GM12801 (cell line): ENCODE data around the gene KRTAP5-6.

Experiments
- TF ChIP-seq, protein P1 (sequence below): IDR thresholded peaks from one replicate; pipeline ENCODE4 v1.5.1; 2011; ENCODE audit warnings: control low read depth; ENCODE audit not compliant: insufficient read length; ENCODE audit errors: extremely low read depth

The KRTAP5-6 gene

DNA sequence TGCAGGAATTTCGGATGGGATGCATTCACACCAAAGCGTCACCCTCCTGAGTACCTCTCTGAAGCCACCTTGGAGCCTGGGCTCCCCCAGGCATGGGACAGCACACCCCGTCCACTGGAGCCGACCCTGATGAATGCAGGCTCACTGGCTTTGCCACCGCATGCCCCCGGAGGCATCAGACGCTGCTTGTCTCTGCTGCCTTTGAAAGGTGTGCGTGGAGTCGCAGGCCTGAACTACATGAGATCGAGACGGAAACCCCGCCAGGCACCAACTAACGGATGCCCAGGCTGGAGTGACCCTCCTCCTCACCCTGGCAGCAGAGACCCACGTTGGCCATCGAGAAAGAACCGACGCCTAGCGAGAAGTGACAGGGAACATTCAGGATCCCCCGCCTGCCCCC is 45.0 kb upstream of the KRTAP5-6 start:
- TF ChIP-seq, protein P1, sequence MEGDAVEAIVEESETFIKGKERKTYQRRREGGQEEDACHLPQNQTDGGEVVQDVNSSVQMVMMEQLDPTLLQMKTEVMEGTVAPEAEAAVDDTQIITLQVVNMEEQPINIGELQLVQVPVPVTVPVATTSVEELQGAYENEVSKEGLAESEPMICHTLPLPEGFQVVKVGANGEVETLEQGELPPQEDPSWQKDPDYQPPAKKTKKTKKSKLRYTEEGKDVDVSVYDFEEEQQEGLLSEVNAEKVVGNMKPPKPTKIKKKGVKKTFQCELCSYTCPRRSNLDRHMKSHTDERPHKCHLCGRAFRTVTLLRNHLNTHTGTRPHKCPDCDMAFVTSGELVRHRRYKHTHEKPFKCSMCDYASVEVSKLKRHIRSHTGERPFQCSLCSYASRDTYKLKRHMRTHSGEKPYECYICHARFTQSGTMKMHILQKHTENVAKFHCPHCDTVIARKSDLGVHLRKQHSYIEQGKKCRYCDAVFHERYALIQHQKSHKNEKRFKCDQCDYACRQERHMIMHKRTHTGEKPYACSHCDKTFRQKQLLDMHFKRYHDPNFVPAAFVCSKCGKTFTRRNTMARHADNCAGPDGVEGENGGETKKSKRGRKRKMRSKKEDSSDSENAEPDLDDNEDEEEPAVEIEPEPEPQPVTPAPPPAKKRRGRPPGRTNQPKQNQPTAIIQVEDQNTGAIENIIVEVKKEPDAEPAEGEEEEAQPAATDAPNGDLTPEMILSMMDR: no peak

DNA sequence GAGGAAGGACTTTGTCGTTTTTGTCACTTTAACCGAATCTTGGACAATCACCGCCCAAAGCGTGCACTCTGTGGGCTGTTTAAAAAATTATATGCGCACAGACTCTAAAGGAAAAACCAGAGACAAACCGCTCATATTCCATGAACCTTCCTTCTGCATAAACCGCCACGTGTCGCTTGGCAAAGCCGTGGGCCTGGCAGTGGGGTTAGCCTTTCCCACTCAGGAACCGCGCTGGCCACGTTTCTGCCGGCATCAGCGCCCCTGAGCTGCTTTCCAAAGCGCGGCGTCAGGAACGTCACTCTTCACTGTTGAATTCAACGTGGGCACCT is 44.6 kb upstream of the KRTAP5-6 start:
- TF ChIP-seq, protein P1: no peak

DNA sequence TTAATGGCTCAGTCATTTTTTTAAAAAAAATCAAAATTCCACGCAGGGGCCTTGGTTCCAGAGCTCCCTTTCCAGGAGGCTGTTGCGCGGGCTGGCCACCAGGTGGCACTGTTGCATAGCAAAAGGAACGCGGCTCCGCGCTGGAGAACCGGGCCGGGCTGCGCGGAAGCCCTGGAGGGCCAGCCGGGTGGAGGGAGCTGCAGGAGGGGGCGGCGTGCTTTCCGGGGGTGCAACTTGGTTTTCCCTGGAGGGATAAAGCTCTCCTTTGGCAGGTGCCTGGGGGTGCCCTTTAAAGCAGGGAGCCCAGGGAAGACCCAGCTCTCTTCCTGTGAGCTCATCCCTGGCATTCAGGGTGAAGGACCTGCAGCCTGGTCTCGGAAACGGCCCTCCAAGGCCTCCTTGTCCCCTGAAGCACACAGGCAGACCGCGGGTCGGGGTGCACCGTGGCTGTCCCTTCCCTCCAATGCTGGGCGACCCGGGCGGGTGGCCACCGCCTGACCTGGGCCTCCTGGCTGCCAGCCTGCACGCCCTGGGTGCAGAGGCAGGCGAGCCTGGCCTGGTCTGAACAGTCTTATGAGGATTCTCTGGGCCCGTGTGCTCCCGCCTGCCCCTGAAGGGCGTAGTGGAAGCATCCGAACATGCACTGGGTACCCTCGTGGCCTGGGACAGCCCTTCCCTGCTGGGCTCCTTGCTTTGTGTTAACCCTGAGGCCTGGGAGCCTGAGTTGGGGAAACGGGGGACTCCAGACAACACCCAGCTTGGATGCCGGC is 44.0 kb upstream of the KRTAP5-6 start:
- TF ChIP-seq, protein P1: no peak

DNA sequence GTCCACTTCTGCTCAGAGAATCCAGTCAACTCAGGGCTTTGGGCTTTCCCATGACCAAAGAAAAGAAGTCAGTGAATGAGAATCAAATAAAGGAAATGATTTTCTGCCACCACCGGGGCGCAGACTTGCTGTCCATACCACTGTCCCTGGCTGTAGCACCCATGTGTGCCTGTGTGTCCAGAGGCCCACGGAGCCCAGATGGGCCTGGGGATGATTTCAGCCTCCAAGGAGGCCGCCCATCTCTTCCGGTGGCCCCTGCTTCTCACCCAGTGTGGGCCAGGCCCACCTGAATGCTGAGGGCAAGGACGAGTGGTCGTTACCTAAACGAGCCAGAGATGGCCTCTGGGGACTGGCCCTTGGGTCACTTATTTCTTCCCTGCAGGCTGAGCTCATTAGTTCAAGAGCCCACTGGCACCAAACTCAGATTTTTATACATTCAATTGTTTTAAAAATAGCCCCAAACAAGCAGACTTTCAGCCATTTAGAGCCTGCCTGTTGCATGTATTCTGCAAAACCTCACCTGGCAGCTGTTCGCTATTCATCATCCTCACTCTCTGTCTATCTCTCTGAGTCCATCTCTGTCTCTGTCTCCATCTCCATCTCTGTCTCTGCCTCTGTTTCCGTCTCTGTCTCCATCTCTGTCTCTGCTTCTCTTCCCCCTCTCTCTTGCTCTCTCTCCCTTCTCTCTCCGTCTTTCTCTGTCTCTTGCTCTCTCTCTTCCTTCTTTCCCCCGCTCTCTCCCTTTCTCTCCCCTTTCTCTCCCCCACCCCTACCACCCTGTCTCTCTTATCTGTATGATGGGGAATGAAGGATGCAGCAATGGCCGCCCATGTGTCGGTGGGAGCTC is 43.2 kb upstream of the KRTAP5-6 start:
- TF ChIP-seq, protein P1: no peak

DNA sequence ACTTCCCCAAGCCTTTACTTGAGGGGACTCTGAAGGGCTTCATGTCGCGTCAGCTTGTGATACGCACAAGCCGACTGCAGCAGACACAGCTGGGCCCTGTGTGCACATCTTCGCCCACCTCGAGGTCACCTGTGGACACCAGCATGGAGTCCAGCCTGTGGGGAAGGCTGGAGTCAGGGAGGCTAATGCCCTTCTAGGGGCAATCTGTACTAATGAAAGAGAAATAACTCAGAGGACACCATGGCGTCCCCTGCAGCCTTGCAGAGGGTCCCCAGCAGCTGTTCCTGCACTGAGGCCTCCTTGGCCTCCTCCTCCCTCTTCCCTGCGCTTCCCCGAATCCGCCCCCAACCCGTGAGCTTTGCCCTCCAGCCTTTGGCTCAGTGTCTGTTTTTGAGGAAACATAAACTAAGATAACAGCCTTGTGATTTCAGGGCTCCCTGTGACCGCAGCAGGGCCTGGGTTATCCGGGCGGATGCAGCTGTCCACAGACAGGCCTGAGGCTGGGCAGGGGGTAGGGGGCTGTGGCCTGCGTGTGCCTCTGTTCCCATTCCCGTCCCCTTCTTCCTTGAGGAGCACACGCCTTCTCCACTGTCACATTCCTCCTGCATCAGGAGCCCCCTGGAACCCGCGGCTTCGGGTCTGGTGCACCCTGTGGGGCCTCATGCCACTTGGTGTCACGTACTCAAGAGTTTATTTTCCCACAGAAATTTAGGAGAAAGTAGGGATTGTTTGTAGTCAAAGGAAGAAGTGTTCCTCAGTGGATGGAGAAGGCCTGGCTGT is 42.4 kb upstream of the KRTAP5-6 start:
- TF ChIP-seq, protein P1: no peak

DNA sequence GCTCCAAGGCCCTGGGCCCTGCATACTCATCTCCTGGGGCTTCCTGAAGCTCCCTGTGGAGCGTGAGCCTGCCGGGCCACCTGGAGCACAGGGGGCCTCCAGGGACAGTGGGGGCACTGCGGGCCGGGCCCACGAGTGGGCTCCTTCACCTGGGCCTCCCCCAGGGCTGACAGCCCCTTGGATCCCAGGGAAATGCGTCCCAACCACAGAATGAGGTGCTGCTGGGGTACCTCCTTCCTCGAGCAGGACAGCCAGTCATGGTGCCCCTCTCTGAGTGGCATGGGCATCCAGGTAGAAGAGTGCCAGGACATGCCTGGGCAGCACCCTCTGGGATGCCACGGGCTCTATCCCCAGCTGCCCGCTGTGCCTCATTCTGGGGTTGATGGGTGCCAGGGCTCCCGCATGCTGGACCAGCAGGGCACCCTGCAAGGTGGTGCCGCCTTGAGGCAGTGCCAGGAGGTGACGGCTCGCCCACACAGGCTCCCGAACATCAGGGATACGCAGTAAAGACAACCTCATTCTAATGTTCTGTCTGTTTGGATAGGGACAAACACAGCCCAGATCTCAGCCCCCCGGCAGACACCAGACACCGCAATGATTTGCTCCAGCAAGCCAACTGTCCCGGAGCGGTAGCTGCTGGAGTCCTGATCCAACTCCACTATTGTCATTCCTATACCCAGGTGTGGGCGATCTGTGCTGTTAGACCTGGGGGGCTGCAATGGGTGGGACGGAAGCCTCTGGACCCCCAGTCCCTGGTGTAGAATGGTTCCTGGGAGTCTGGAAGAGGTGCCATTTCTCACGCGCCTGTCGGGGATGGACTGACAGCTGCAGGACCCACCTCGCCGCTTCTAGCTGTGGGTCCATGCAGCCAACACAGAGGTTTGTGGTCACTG is 41.6 kb upstream of the KRTAP5-6 start:
- TF ChIP-seq, protein P1: no peak
